GM12875 (cell line): ENCODE results near the gene PLA2G4E.

Experiments
- H3K4me3 ChIP-seq: one replicate; pipeline ENCODE4 v1.5.1; 2011; ENCODE audit warnings: low read depth, low read length, control low read depth
- CTCF ChIP-seq: IDR thresholded peaks from 2 replicates; pipeline ENCODE4 v1.5.1; 2011; ENCODE audit warnings: low read depth, mild to moderate bottlenecking, control low read depth, inconsistent platforms, low read length, moderate library complexity, borderline replicate concordance; ENCODE audit not compliant: insufficient read depth

Gene PLA2G4E

DNA sequence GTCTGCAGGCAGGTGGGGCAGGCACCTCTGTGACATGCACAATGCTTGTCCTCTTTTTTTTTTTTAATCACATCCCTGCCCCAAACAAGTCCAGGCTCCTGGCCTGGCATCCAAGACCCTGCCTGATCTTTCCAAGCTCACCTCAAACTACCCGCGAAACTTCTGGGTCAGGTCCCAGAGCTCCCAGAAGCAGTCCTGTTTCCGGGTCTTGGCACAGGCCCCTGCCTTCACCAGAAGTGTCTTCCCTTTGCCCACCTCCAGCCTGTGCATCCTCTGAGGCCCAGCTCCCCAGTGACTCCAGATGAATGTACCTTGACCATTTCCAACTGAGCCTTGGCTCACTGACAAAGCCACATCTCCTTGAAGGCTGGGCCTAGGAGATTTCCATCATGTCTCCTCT is 23.0 kb downstream of the PLA2G4E start:
- no peak for TF ChIP-seq CTCF
- no peak overlapping the region for H3K4me3 ChIP-seq

DNA sequence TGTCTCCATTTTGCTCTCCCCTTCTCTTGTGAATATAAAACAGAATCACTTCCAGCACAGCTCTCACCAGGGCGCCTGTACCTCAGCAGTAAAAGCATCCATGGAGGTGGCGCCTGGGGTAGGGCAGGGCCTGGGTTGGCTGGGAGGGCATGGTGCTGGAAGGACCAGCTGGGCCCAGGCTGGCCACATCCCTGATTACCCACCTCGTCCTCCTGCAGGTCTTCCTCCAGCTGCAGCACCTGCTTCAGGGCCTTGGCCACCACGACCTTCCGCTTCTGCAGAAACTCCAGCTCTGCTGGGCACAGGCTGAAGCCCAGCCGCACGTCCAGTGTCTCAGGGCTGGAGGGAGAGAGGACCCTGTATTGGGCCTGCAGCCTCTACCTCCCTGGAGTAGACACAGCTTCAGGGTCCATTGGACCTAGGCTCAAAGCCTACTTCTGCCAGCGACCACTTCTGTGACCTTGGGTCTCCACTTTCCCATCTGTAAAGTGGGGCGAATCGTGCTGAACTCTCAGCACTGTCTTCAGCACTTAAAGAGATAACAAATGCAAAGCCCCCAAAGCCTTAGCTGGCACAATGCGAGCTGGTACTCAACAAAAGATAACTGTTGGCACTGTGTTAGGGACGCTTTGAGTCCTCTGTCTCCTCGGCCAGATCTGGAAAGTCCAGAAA is 23.8 kb downstream of the PLA2G4E start:
- no peak overlapping the region for H3K4me3 ChIP-seq
- no peak for TF ChIP-seq CTCF

DNA sequence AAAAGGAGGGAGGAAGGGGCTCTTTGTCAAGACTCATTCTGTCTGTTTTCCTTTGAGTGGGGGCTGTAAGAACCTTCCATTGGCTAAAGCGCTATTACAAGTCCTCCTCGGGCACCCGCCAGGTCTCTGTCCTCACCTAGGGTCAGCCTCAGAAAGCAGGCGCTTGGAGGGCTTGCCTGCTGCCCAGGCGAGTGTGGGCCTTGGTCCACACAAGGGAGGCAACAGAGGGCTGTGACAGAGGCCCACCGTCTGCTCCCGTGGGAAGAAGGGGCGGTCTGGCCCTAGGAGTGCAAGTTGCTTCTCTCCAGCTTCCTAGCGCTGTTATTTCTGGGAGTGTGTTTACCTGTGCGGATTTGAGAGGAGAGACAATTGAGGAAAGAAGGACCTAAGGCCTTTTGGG is 24.5 kb downstream of the PLA2G4E start:
- no peak for TF ChIP-seq CTCF
- H3K4me3 ChIP-seq: no peak overlapping the region

DNA sequence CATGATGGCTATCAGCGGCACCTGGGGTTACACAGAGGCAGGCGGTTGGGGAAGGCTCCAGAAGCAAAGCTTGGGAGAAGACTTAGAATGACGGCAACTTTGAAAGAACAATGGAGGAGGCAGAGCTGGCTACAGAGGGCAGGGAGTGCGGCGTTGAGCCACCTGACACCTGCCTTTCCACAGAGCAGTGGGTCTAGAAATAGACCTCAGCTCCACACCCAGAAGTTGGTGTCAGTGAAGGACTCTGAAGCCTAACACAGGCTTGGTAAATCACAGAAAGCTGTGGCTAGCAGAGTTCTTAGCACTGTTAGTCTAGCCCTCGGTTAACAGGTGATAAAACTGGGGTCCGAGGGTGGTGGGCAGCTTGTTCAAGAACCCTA is 25.4 kb downstream of the PLA2G4E start:
- no peak overlapping the region for H3K4me3 ChIP-seq
- TF ChIP-seq CTCF: no peak

- H3K4me3 ChIP-seq: no peak overlapping the region
- TF ChIP-seq CTCF: no peak
Observed at GRCh38 chr15:41994772-41995475, 25.9 kb downstream of the PLA2G4E start.

DNA sequence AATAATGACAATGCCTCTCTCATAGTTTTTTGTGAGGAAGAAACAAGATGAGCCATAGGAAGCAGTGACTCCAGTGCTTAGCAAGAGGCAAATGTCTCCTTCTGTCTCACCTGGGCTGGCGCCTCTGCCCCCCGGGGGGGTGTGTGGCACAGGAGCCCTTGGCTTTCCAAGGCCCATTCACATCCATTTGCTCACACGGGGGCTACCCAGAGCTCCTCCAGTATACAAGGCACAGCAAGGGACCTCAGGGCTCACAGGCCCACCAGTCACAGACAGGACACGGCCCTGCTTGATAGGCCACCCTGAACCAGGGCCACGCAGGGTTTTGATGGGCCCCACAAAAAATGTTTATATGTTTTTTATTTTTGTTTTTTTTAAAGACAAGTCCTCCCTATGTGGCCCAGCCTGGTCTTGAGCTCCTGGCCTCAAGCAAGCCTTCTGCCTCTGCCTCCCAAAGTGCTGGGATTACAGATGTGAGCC is 26.6 kb downstream of the PLA2G4E start:
- TF ChIP-seq CTCF: no peak
- H3K4me3 ChIP-seq: no peak overlapping the region
